Measurements from ENCODE around the gene BRDT.
"Not testable (repeated sequence)": the region's sequence is repeated elsewhere in the genome, so short reads cannot be mapped to it uniquely, and the experiment has no call there.

The BRDT gene

DNA sequence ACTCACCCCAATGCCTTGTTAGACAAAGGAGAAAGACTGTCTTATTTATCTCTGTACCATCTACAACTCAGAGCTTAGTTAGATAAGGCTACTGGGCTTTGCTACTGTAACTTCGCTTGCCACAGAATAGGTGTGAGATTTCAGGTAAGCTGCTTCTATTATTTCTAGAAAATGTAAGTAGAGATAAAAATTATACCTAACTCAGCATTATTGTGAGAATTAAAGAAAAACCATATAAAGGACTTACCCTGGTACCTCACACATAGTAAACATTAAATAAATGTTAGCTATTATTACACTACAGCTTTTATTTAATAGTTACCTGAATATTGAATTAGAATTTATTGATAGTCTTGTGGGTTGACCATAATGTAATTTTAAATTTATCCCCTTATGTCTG lies 44.1 kb downstream of the BRDT start:
- DNase-seq, result no peak

DNA sequence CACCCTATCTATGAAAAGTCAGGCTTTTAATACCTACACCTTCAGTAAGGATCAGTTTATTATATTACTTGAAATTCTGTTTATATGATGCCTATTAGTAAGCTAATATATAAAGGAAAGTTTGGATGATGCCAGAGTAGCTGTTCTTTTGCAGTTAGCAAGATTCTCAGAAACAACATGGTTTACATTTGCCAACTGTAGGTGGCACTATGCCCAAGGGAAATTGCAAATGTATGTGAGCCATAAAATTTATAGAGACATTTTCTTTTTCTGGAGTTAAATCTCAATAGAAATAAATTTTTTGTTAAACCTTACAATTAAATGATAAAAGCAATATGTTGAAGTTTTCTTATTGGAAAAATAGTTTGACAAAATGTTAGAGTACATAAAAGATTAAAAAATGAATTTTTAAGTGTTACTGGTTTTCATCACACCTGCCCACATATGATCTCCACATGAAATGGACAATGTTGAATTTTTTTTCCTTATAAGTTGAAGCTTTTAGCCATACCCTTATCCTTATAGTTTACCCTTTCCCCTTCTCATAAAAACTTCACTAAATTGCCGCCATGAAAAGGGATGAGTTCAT lies 48.5 kb downstream of the BRDT start:
- DNase-seq, result peak; percentile 23

- no peak for DNase-seq
Observed at GRCh38 chr1:92004129-92004528, 54.9 kb downstream of the BRDT start.

DNA sequence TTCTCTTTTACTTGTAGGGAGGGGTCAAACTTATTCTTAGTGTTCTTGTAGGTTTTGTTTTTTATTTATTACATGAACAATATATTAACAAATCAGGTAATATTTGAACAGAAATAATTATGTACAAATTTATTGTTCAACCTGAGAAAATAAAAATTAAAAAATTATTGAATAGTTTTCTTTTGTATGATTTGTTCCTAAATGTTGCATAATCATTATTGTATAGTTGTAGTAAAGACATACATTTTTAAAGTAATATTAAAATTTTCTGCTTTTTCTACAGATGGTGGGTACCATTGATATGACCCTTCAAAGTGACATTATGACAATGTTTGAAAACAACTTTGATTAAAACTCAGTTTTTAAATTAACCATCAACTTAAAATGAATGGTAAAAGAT lies 64.7 kb downstream of the BRDT start:
- no peak for DNase-seq

GRCh38 chr1:92016720-92017316 lies 67.6 kb downstream of the BRDT start:
- DNase-seq, result no peak

GRCh38 chr1:92017656-92018055 lies 68.5 kb downstream of the BRDT start:
- no peak for DNase-seq

DNA sequence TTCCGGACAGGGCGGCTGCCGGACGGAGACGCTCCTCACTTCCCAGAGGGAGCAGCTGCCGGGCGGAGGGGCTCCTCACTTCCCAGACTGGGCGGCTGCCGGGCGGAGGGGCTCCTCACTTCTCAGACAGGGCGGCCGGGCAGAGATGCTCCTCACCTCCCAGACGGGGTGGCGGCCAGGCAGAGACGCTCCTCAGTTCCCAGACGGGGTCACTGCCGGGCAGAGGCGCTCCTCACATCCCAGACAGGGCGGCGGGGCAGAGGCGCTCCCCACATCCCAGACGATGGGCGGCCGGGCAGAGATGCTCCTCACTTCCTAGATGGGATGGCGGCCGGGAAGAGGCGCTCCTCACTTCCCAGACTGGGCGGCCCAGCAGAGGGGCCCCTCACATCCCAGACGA lies 76.8 kb downstream of the BRDT start:
- not testable (repeated sequence) for DNase-seq

GRCh38 chr1:92026806-92027205 lies 77.6 kb downstream of the BRDT start:
- DNase-seq, result no peak

DNA sequence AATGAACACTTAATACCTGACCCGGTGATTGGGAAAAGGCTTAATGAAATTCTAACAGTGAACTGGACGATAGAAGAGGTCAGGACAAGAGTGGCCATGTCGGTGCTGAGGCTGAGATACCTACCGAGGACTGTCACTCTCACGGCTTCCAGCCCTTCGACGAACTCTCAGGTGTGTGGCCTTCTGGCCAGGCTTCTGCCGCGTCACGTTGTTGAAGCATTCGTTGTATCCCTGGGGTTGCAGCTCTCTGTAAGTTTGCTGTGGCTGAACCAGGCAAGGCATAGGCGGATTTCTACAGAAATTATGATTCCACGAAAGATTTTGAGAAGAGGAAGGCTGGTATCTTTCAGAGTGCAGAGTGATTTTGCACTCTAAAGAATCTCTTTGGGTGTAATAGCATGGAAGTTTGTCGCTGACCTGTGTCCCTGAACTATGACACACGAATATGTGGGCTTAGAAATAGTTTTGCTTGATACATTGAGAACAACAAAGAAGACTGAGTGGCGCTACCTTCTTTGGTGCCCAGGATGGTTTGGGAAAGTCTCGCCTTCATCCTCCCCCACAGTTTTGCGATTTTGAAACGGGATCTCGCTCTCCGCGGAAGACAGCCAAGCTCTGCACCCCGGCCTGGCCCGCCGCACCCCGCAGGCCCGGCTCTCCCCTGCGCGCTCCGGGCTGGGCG lies 80.2 kb downstream of the BRDT start:
- DNase-seq, result no peak

GRCh38 chr1:92030656-92031107 lies 81.5 kb downstream of the BRDT start:
- DNase-seq, result no peak

DNA sequence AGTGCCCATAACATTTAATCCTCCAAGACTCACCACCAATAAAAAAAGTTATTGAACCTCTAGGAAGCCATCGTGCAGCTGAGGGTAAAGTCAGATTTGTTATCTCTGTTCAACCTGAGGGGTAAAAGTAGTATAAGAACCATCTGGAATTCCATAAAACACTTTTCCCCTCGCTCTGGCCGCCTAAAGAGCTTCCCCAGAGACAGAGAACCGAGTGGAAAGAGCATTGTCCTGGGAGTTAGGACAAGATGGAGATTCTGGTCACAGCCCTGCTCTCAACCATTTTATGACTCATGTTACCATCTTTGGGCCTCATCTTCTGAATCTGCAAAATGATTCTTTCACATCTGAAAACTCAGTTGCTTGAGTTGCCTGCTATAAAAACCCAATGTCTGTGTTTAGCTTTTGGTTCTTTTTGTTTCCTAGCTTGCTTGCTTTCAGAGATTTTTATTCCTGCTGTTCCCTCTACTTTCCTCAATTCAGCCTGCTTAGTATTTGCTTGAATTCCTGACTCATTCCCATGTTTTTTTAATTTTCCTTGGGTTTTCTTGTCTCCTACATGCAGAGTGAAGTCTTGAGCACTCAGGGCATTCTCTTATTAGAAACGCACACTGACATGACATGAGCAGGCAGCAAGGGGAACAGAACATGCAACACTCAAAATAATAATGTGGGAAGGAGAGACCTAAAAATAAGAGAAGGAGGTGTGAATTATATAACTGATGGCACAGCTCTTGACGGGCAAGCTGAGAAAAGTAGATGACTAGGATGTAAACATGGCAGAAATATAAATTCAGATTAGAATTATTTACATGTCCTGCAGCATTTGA lies 82.3 kb downstream of the BRDT start:
- DNase-seq, result no peak

- no peak for DNase-seq
Observed at GRCh38 chr1:92037400-92037799, 88.2 kb downstream of the BRDT start.

GRCh38 chr1:92038695-92039346 lies 89.6 kb downstream of the BRDT start:
- no peak for DNase-seq

GRCh38 chr1:92040971-92041370 lies 91.8 kb downstream of the BRDT start:
- no peak for DNase-seq

DNA sequence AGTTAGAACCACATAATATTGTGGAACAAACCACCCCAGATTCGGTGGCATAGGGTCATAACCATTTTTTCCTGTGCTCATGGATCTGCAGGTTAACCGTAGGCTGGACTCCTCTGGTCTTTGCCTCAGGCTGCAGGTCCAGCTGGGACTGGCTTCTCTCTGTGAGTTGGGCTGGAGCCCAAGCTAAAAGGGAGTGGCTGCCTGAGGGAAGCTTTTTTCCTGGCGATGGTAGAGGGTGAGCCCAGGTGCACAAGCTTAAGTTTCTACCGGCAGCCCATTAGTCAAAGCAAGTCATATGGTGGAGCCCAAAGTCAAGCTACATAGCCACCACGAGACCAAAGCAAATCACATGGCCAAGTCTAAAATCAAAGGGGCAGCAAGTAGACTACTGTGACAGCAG lies 94.4 kb downstream of the BRDT start:
- no peak for DNase-seq

DNA sequence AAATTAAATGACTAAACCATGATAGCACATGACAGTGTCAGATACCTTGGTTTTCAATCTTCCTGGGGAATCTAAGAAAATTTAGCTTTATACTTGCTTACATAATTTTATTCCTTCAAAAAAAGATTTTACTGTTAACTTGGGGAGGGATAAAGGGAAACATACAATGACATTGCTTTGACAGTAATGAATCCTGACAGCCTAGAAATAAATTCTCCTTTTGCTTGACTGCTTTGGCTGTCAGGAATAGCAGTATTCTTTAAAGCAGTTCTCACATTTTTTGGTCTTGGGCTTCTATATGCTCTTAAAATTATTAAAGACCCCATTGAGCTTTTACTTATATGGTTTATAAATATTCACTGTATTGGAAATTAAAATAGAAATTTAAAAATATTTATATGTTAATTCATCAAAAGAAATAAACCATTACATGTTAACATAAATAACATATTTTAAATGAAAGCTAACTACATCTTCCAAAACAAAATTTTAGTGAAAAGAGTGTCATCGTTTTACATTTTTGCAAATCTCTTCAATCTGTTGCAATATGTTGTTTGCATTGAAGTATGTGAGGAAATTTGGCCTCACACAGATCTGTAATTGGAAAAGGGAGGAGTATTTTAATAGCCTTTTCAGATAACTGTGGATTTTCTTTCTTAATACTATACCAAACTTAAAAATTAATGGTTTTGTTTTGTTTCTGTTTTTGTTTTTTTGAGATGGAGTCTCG lies 96.7 kb downstream of the BRDT start:
- DNase-seq, result no peak

DNA sequence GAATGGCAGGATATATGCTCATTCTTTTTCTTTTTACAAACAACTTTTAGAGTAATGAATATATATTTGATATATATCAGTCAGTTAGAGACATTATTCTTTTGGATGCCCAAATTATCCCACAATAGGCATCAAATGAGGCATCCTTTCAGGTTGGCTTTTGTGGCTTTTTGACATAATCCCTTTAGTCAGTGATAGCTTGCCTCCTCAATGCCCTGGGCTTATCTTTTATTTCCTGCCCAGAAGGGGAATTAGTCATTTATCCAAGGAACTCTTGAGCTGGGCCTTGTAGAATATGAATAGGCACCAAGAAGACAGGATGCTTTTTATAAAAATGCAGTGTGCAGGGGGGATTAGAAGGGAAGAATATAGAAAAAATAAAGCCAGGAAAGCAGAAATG lies 102.7 kb downstream of the BRDT start:
- DNase-seq, result no peak

All from MV-4-11 (cell line).